A549 (cell line): ENCODE measurements around the gene CCDC7.

Source experiments
- CBX8 ChIP-seq: fragments of 200-600 bp; sonication (generic); IDR thresholded peaks from 2 replicates; pipeline ENCODE4 v1.6.1; 2016
- CEBPB ChIP-seq, 2 experiments: fragments of >200 bp in 1 of 2; sonication (Bioruptor Twin) in 1 of 2; formaldehyde crosslinking in 1 of 2; IDR thresholded peaks; 2 replicates each; pipeline ENCODE4 v1.6.1; 2012 to 2016
- CTCF ChIP-seq: fragments of >200 bp; sonication (Bioruptor Twin); formaldehyde crosslinking; IDR thresholded peaks from 3 replicates; pipeline ENCODE4 v1.5.1; 2016
- FOSB ChIP-seq: fragments of 250-450 bp; sonication (Bioruptor Pico); IDR thresholded peaks from 2 replicates; pipeline ENCODE4 v1.5.0; 2020; ENCODE audit warnings: mild to moderate bottlenecking, moderate library complexity
- GATA3 ChIP-seq: IDR thresholded peaks from 2 replicates; pipeline ENCODE4 v1.6.1; 2012; ENCODE audit warnings: borderline replicate concordance
- JUN ChIP-seq, 2 experiments: fragments of >200 bp; sonication (Bioruptor Twin); formaldehyde crosslinking; IDR thresholded peaks; 2 replicates in 1 of 2; 3 replicates in 1 of 2; pipeline ENCODE4 v1.6.1; 2016 to 2017
- MAFK ChIP-seq: fragments of 450-650 bp; IDR thresholded peaks from 2 replicates; pipeline ENCODE4 v1.6.1; 2014; ENCODE audit not compliant: partially characterized antibody
- MAX ChIP-seq: IDR thresholded peaks from 2 replicates; pipeline ENCODE4 v1.6.1; 2012
- POLR2AphosphoS2 ChIP-seq: conservative IDR thresholded peaks from 2 replicates; pipeline ENCODE4 v1.6.1; 2012; ENCODE audit warnings: low read length, improper control_type of control experiment, inconsistent platforms
- SMC3 ChIP-seq: fragments of >200 bp; sonication (Bioruptor Twin); formaldehyde crosslinking; IDR thresholded peaks from 3 replicates; pipeline ENCODE4 v1.6.1; 2018; ENCODE audit warnings: inconsistent platforms
- USF2 ChIP-seq: fragments of 450-650 bp; IDR thresholded peaks from 2 replicates; pipeline ENCODE4 v1.6.1; 2014; ENCODE audit warnings: antibody characterized with exemption

GRCh38 chr10:32577448-32577847, 131.5 kb downstream of the CCDC7 start:
- TF ChIP-seq CBX8 (no peak), CTCF (no peak), SMC3 (no peak), JUN (IDR thresholded peaks at IDR 0.05) (no peak), MAX (no peak), FOSB (no peak), USF2 (no peak), GATA3 (no peak), MAFK (no peak), POLR2AphosphoS2 (no peak), CEBPB (IDR thresholded peaks at IDR 0.05) (no peak)
